Duodenal mucosa (tissue), 2 donors: ENCODE measurements around the gene IGFLR1.

ENCODE experiments used
- H3K27ac ChIP-seq: one replicate; pipeline ENCODE4 v1.7.0; 2013; ENCODE audit warnings: low read depth, low read length
- H3K27me3 ChIP-seq, 2 donors: one replicate each; pipeline ENCODE4 v1.7.0; 2013; ENCODE audit warnings: low read length in 2 of 2, control low read depth in 1 of 2; ENCODE audit not compliant: insufficient read depth in 2 of 2, control insufficient read depth in 1 of 2
- H3K36me3 ChIP-seq, 2 donors: one replicate each; pipeline ENCODE4 v1.7.0; 2013; ENCODE audit warnings: low read length in 2 of 2, control low read depth in 1 of 2; ENCODE audit not compliant: insufficient read depth in 2 of 2, control insufficient read depth in 1 of 2
- H3K4me1 ChIP-seq, 2 donors: one replicate each; pipeline ENCODE4 v1.7.0; 2013; ENCODE audit warnings: low read length in 2 of 2, control low read depth in 1 of 2; ENCODE audit not compliant: insufficient read depth in 2 of 2, control insufficient read depth in 1 of 2
- H3K4me3 ChIP-seq, 2 donors: one replicate each; pipeline ENCODE4 v1.7.0; 2013; ENCODE audit warnings: low read length in 2 of 2, low read depth in 1 of 2
- H3K9ac ChIP-seq, 2 donors: one replicate each; pipeline ENCODE4 v1.7.0; 2013; ENCODE audit warnings: low read length in 2 of 2, low read depth in 1 of 2
- H3K9me3 ChIP-seq, 2 donors: one replicate each; pipeline ENCODE4 v1.7.0; 2013; ENCODE audit warnings: low read length in 2 of 2, control low read depth in 1 of 2; ENCODE audit not compliant: control insufficient read depth in 1 of 2

Gene IGFLR1

GRCh38 chr19:35766571-35767104 lies 24.4 kb upstream of the IGFLR1 start:
- no peak overlapping the region for H3K9ac ChIP-seq
- peaks cover 9 to 23% of the 10 kb centered on the region in 2 donors for H3K36me3 ChIP-seq
- H3K27ac ChIP-seq = no peak overlapping the region

GRCh38 chr19:35764432-35765315 lies 22.4 kb upstream of the IGFLR1 start:
- Histone ChIP-seq H3K9me3 (no peaks in the 10 kb centered on the region), H3K36me3 (peaks cover 9 to 28% of the 10 kb centered on the region in 2 donors), H3K27me3 (no peaks in the 10 kb centered on the region), H3K4me1 (peaks cover 1 to 2% of the 10 kb centered on the region in 2 donors), H3K4me3 (no peak overlapping the region), H3K27ac (no peak overlapping the region), H3K9ac (no peak overlapping the region)

More at GRCh38 chr19:35766571-35767104, 24.4 kb upstream of the IGFLR1 start:
- H3K27me3 ChIP-seq = no peaks in the 10 kb centered on the region
- H3K4me3 ChIP-seq = no peak overlapping the region
- no peaks in the 10 kb centered on the region for H3K9me3 ChIP-seq
- H3K4me1 ChIP-seq = no peaks in the 10 kb centered on the region

- H3K4me1 ChIP-seq = peaks cover 18 to 28% of the 10 kb centered on the region in 2 donors
- H3K27me3 ChIP-seq = peaks cover 0 to 4% of the 10 kb centered on the region in 2 donors
- H3K4me3 ChIP-seq = no peak overlapping the region
- H3K9ac ChIP-seq = no peak overlapping the region
- H3K36me3 ChIP-seq = peaks cover 9 to 25% of the 10 kb centered on the region in 2 donors
- no peak overlapping the region for H3K27ac ChIP-seq
- H3K9me3 ChIP-seq = no peaks in the 10 kb centered on the region
Measured at GRCh38 chr19:35760711-35761349, 18.6 kb upstream of the IGFLR1 start.

GRCh38 chr19:35759697-35760096 lies 17.4 kb upstream of the IGFLR1 start:
- Histone ChIP-seq H3K4me3 (no peak overlapping the region), H3K9me3 (no peaks in the 10 kb centered on the region), H3K27me3 (peaks cover 0 to 4% of the 10 kb centered on the region in 2 donors), H3K27ac (no peak overlapping the region), H3K4me1 (peaks cover 23 to 31% of the 10 kb centered on the region in 2 donors), H3K36me3 (peaks cover 9 to 17% of the 10 kb centered on the region in 2 donors), H3K9ac (no peak overlapping the region)

- H3K27me3 ChIP-seq = peaks cover 0 to 4% of the 10 kb centered on the region in 2 donors
- peaks cover 9 to 27% of the 10 kb centered on the region in 2 donors for H3K36me3 ChIP-seq
- no peaks in the 10 kb centered on the region for H3K9me3 ChIP-seq
- peak within 1 kb of the TSS; percentile 96 to 100 for H3K4me3 ChIP-seq
- H3K4me1 ChIP-seq = peaks cover 23 to 31% of the 10 kb centered on the region in 2 donors
- peak within 1 kb of the TSS; percentile 96 to 98 for H3K9ac ChIP-seq
- peak within 1 kb of the TSS; percentile 97 for H3K27ac ChIP-seq
Measured at GRCh38 chr19:35757749-35758608, 15.7 kb upstream of the IGFLR1 start, which contains the start of gene PROSER3. PROSER3 (plus strand) TSS chr19:35758176; CDS start chr19:35758216, 40 bp downstream.

- H3K36me3 ChIP-seq = peaks cover 14 to 33% of the 10 kb centered on the region in 2 donors
- H3K27me3 ChIP-seq = peaks cover 0 to 4% of the 10 kb centered on the region in 2 donors
- no peaks in the 10 kb centered on the region for H3K9me3 ChIP-seq
- no peak overlapping the region for H3K27ac ChIP-seq
- peak overlapping the region; percentile 2 to 25 for H3K9ac ChIP-seq
- peak overlapping the region; percentile 67 to 96 for H3K4me3 ChIP-seq
- peaks cover 23 to 31% of the 10 kb centered on the region in 2 donors for H3K4me1 ChIP-seq
Measured at GRCh38 chr19:35757231-35757748, 15.0 kb upstream of the IGFLR1 start.

- H3K36me3 ChIP-seq = peaks cover 10 to 33% of the 10 kb centered on the region in 2 donors
- H3K9me3 ChIP-seq = no peaks in the 10 kb centered on the region
- H3K27ac ChIP-seq = peak within 1 kb of the TSS; percentile 62
- H3K4me3 ChIP-seq = peak within 1 kb of the TSS; percentile 67 to 96
- peaks cover 23 to 31% of the 10 kb centered on the region in 2 donors for H3K4me1 ChIP-seq
- peaks cover 0 to 4% of the 10 kb centered on the region in 2 donors for H3K27me3 ChIP-seq
- peak within 1 kb of the TSS; percentile 2 to 25 for H3K9ac ChIP-seq
Measured at GRCh38 chr19:35756377-35757230, 14.4 kb upstream of the IGFLR1 start, which contains the start of gene HSPB6. HSPB6 (minus strand) TSS chr19:35757029; CDS start chr19:35757008, 21 bp downstream.

GRCh38 chr19:35755550-35756376 lies 13.5 kb upstream of the IGFLR1 start:
- Histone ChIP-seq H3K9me3 (no peaks in the 10 kb centered on the region), H3K4me3 (peak overlapping the region; percentile 25 to 52), H3K27ac (peak overlapping the region; percentile 62), H3K4me1 (peaks cover 23 to 31% of the 10 kb centered on the region in 2 donors), H3K36me3 (peaks cover 10 to 33% of the 10 kb centered on the region in 2 donors), H3K9ac (peak overlapping the region; percentile 2 to 18), H3K27me3 (peaks cover 0 to 4% of the 10 kb centered on the region in 2 donors)
